Stimulated activated CD8-positive, alpha-beta memory T cell treated with anti-CD3 and anti-CD28 coated beads, Interleukin-7, amount 100 ng/mL, for 48 hours (primary cell): ENCODE results near the gene RRN3.
"Not testable (repeated sequence)": the region's sequence is repeated elsewhere in the genome, so short reads cannot be mapped to it uniquely, and the experiment has no call there.

Source experiments
- DNase-seq, 2 donors: peaks; one replicate each; pipeline ENCODE4 v3.0.0-alpha.2; 2020; ENCODE audit warnings: low read depth in 1 of 2; ENCODE audit errors: extremely low read depth in 1 of 2

The RRN3 gene

GRCh38 chr16:15052747-15053476, 41.2 kb downstream of the RRN3 start:
- DNase-seq, result no peak

GRCh38 chr16:15051387-15051951, 42.6 kb downstream of the RRN3 start:
- DNase-seq, result no peak

- not testable (repeated sequence) for DNase-seq
These were observed 43.6 kb downstream of the RRN3 start for GRCh38 chr16:15050440-15050839.

- DNase-seq, result no peak
These were observed 44.4 kb downstream of the RRN3 start for GRCh38 chr16:15049581-15050180.

GRCh38 chr16:15046692-15047376, 47.2 kb downstream of the RRN3 start:
- no peak for DNase-seq

- DNase-seq, result not testable (repeated sequence)
These were observed 48.8 kb downstream of the RRN3 start for GRCh38 chr16:15045270-15045669.

GRCh38 chr16:15044286-15044685, 49.8 kb downstream of the RRN3 start:
- no peak for DNase-seq

- DNase-seq, result no peak
These were observed 50.7 kb downstream of the RRN3 start for GRCh38 chr16:15043344-15043743.

GRCh38 chr16:15041271-15042004, 52.6 kb downstream of the RRN3 start:
- no peak for DNase-seq

GRCh38 chr16:15038689-15039088, 55.4 kb downstream of the RRN3 start:
- no peak for DNase-seq

- no peak for DNase-seq
These were observed 56.3 kb downstream of the RRN3 start for GRCh38 chr16:15037745-15038144.

GRCh38 chr16:15037003-15037402, 57.1 kb downstream of the RRN3 start:
- DNase-seq, result no peak

GRCh38 chr16:15035163-15035729, 58.8 kb downstream of the RRN3 start:
- no peak for DNase-seq

GRCh38 chr16:15034266-15035162, 59.6 kb downstream of the RRN3 start:
- no peak for DNase-seq

- no peak for DNase-seq
These were observed 60.8 kb downstream of the RRN3 start for GRCh38 chr16:15033309-15033707.

- no peak for DNase-seq
These were observed 61.3 kb downstream of the RRN3 start for GRCh38 chr16:15032547-15033308.

GRCh38 chr16:15031586-15031985, 62.5 kb downstream of the RRN3 start:
- no peak for DNase-seq

GRCh38 chr16:15031179-15031578, 62.9 kb downstream of the RRN3 start:
- no peak for DNase-seq

GRCh38 chr16:15029749-15030148, 64.3 kb downstream of the RRN3 start:
- DNase-seq, result not testable (repeated sequence)
